ENCODE data around the gene RAN.

RAN gene

DNA sequence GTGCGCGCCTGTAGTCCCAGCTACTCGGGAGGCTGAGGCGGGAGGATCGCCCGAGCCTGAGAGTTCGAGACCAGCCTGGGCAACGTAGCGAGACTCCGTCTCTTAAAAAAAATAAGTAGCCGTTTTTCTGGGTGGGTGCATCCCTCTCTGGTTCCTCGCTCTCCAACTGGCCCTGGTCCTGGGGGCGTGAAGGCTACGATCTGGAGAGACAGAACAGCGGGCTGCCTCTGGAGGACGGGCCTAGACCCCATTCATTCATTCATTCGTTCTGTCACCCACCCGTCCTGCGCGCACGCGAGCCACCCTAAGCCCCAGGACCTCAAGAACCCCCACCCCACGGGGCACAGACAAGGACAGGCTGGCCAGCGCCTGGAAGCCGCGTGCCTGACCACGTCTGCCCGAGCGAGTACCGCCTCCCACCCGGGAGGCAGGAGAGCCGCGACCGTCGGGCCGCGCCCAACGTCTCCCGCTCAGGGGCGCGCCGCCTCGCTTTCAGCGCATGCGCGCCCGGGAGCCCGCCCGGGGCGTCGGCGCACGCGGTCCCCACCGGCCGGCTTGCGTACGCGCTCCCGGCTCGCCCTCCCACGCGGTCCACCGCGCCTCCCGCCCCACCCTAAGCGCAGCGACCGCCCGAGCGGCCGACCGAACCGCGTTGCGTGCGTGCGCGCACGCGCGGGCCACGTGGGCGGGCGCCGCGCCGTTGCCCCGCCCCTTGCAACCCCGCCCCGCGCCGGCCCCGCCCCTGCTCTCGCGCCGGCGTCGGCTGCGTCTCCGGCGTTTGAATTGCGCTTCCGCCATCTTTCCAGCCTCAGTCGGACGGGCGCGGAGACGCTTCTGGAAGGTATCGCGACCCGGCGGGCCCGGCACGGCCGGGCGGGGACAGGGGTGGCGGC is at the start of gene RAN:
Gene RAN (plus strand): TSS at position 781 of the 893 bp plus-strand sequence. CDS start 528 bp downstream, outside the sequence.
- DNase-seq (peak; percentile 90), ATAC-seq (replicated peaks) (peak; percentile 71 to 85)
- H3K9me3 Mint-ChIP-seq: no peaks in the 10 kb centered on the region
- peak within 1 kb of the TSS; percentile 93 to 94 for H3K4me3 Mint-ChIP-seq
- H3K36me3 Mint-ChIP-seq: peaks cover 35 to 46% of the 10 kb centered on the region in 2 donors
- no peaks in the 10 kb centered on the region for H3K27me3 Mint-ChIP-seq
- peaks cover 26 to 48% of the 10 kb centered on the region in 2 donors for H3K4me1 Mint-ChIP-seq
- H3K27ac Mint-ChIP-seq: peak within 1 kb of the TSS; percentile 97

DNA sequence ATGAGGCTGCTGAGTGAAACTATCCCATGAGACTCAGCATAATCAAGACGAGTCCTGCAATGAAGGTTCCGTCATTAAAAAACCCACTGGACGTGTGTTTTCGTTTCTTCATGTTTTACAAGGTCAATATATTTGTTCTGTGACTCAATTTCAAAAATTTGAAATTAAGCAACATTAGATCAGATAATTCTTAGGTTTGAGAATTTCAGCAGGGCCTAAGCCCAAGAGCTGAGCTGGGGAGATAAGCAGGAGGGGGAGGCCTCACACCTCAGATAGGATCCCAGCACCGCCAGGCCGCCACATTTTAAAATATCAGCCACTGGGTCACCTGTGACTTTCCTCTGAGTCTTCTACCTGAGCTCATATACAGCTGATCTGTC is 46.1 kb upstream of the RAN start:
- ATAC-seq (replicated peaks): no peak
- H3K9me3 Mint-ChIP-seq: no peaks in the 10 kb centered on the region
- peaks cover 14 to 25% of the 10 kb centered on the region in 2 donors for H3K4me1 Mint-ChIP-seq
- peaks cover 17 to 21% of the 10 kb centered on the region in 2 donors for H3K36me3 Mint-ChIP-seq
- no peak for DNase-seq
- no peak overlapping the region for H3K4me3 Mint-ChIP-seq
- H3K27ac Mint-ChIP-seq: no peak overlapping the region
- no peaks in the 10 kb centered on the region for H3K27me3 Mint-ChIP-seq

DNA sequence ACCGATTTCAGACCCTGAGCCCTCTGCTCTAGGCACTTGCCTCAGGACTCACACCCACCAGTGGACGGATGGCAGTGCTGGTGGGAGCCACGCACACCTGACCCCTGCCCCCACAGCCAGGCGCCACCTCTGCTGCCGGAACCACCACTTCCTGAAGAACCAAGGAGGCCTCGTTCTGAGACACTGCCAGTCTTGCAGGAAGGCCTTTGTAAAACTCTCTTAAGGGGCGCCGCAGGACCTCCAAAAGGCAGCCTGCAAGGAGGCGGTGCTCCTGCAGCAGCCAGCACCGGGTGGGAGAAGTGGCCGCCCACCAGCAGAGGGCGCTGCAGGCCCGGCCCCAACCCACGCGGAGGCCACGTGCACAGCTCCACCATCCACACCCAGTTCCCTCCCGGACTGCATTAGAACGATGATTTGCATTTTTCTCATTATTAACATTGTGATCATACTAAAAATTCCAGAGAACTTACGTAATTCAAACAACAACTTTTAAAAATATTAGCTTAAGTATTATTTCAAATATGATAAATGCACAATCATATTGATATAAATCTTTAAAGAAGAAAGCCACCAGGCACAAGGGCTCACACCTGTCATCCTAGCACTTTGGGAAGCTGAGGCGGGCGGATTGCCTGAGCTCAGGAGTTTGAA is 45.6 kb upstream of the RAN start:
- no peak overlapping the region for H3K4me3 Mint-ChIP-seq
- peaks cover 14 to 25% of the 10 kb centered on the region in 2 donors for H3K4me1 Mint-ChIP-seq
- ATAC-seq (replicated peaks): peak; percentile 53 to 57
- DNase-seq: no peak
- peaks cover 11 to 16% of the 10 kb centered on the region in 2 donors for H3K36me3 Mint-ChIP-seq
- no peaks in the 10 kb centered on the region for H3K27me3 Mint-ChIP-seq
- H3K27ac Mint-ChIP-seq: no peak overlapping the region
- H3K9me3 Mint-ChIP-seq: no peaks in the 10 kb centered on the region

DNA sequence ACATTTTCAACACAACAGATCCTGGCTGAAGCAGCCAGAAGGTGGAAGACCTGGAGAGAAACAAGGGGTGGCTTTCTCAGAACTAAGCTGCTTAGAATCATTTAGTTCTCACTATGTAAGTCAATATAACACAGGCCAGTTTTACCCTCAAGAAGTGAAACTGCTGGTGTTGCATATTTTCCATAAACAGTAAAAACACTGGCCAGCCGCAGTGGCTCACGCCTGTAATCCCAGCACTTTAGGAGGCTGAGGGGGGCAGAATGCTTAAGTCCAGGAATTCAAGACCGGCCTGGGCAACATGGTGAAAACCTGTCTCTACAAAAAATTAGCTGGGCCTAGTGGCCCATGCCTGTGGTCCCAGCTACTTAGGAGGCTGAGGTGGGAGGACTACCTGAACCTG is 44.4 kb upstream of the RAN start:
- no peak overlapping the region for H3K27ac Mint-ChIP-seq
- H3K36me3 Mint-ChIP-seq: peaks cover 11 to 15% of the 10 kb centered on the region in 2 donors
- no peak overlapping the region for H3K4me3 Mint-ChIP-seq
- DNase-seq (no peak), ATAC-seq (replicated peaks) (peak; percentile 31 to 53)
- H3K4me1 Mint-ChIP-seq: peaks cover 19 to 32% of the 10 kb centered on the region in 2 donors
- H3K27me3 Mint-ChIP-seq: no peaks in the 10 kb centered on the region
- H3K9me3 Mint-ChIP-seq: no peaks in the 10 kb centered on the region

DNA sequence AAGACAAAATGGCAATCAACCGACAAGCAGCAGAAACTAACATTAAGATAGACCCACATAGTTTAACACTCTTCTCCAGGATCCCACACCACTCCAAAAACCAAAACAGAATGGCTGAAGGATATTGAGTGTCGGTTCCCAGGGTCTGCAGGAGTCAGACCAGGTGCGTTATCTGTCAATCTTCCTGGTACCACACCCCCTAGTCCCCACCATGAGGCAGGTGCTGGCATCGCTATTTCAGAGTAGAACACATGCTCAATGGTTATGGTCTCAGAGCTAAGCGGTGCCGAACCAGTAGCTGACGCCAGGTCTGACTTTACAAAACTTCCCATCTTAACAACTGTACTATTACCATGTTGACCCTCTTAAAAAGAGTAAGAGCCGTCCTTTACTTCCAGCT is 43.0 kb upstream of the RAN start:
- H3K9me3 Mint-ChIP-seq: no peaks in the 10 kb centered on the region
- no peaks in the 10 kb centered on the region for H3K27me3 Mint-ChIP-seq
- DNase-seq (no peak), ATAC-seq (replicated peaks) (no peak)
- peaks cover 6% of the 10 kb centered on the region in 2 donors for H3K36me3 Mint-ChIP-seq
- H3K4me1 Mint-ChIP-seq: peaks cover 25 to 39% of the 10 kb centered on the region in 2 donors
- no peak overlapping the region for H3K4me3 Mint-ChIP-seq
- no peak overlapping the region for H3K27ac Mint-ChIP-seq

DNA sequence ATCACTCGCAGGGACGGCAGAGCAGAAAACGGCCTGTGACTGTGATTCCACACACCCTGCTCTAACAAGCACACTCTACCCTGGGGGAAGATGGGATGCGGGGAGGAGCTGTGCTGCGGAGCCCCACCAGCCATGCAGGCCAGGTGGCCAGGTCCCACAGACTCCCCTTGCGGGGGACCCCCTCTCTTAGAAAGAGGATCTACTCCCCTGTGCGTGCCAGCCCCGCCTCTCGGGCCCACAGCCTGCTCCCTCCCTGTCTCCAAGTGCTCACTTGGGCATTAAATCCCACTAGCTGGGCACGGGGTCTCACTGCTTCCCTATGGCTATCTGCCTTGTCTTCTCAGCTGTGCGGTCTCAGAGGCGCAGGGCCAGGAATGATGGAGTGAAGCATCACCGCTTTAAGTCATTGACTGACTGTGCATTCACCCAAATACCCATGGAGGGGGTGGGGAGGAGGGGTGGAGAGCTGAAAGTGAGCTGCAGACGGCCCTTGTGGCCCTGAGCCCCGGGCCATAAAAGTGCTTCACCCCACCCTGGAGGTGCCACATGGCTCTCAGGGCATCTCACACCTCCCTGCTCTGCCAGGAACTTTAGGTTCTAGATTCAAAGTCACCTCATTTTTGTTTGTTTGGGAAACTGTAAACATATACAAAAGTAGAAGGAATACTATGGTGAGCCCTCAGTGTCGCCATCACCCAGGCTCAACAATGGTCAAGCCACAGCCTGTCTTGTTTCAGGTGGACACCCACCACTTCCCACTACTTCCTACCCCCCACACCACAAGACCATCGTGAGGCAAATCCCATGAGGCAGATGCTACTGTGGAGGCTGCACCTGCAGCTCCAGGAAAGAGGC is 42.2 kb upstream of the RAN start:
- H3K27me3 Mint-ChIP-seq: no peaks in the 10 kb centered on the region
- no peak overlapping the region for H3K4me3 Mint-ChIP-seq
- peaks cover 6% of the 10 kb centered on the region in 2 donors for H3K36me3 Mint-ChIP-seq
- ATAC-seq (replicated peaks) (no peak), DNase-seq (no peak)
- H3K4me1 Mint-ChIP-seq: peaks cover 25 to 39% of the 10 kb centered on the region in 2 donors
- H3K9me3 Mint-ChIP-seq: no peaks in the 10 kb centered on the region
- H3K27ac Mint-ChIP-seq: no peak overlapping the region

DNA sequence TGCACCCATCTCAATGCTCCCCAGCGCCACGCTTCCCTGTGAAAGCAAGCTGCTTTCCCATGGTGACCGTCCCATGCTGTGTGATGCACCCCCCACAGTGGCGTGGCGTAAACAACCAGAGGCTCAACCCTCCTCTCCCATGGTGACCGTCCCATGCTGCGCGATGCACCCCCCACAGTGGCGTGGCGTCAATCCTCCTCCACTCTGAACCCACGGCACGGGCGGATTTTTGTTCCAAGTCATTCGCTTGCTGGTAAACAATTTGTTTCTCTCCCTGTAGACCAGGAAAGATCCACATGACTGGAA is 41.7 kb upstream of the RAN start:
- Mint-ChIP-seq H3K36me3 (peaks cover 6% of the 10 kb centered on the region in 2 donors), H3K4me3 (no peak overlapping the region), H3K4me1 (peaks cover 25 to 39% of the 10 kb centered on the region in 2 donors), H3K9me3 (no peaks in the 10 kb centered on the region), H3K27me3 (no peaks in the 10 kb centered on the region), H3K27ac (no peak overlapping the region)
- ATAC-seq (replicated peaks) (no peak), DNase-seq (no peak)

DNA sequence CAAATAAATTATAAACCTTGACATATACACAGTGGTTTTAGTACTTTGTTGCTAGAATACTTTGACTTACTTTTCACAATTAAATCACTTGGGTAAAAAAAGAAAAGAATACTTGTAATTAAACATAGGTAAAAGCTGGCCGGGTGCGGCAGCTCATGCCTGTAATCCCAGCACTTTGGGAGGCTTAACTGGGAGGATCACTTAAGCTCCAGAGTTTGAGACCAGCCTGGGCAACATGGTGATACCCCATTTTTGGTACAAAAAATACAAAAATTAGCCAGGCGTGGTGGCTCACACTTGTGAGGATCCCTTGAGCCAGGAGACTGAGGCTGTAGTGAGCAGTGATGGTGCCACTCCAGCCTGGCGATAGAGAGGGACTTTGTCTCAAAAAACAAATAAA is 40.6 kb upstream of the RAN start:
- DNase-seq (no peak), ATAC-seq (replicated peaks) (no peak)
- Mint-ChIP-seq H3K4me3 (no peak overlapping the region), H3K4me1 (peaks cover 25 to 39% of the 10 kb centered on the region in 2 donors), H3K9me3 (no peaks in the 10 kb centered on the region), H3K27ac (no peak overlapping the region), H3K36me3 (peaks cover 0 to 3% of the 10 kb centered on the region in 2 donors), H3K27me3 (no peaks in the 10 kb centered on the region)

DNA sequence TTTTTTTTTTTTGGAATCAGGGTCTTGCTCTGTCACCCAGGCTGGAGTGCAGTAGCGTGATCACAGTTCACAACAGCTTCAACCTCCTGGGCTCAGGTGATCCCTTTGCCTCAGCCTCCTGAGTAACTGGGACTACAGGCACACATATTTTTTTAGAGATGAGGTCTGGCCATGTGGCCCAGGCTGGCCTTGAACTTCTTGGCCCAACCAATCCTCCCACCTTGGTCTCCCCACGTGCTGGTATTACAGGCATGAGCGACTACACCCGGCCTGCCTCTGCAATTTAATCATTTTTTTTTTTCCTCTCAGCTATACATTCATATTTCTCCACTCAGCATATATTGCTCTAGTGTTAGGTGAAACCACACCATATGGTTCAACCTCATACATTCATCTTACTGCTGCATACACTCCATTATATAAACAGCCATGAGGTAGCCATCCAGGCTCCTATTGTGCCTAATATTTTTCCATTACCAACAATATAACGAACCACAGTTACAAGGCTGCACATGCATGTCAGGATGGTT is 39.9 kb upstream of the RAN start:
- DNase-seq (no peak), ATAC-seq (replicated peaks) (no peak)
- Mint-ChIP-seq H3K4me1 (peaks cover 25 to 37% of the 10 kb centered on the region in 2 donors), H3K27me3 (no peaks in the 10 kb centered on the region), H3K36me3 (peaks cover 0 to 3% of the 10 kb centered on the region in 2 donors), H3K4me3 (no peak overlapping the region), H3K27ac (no peak overlapping the region), H3K9me3 (no peaks in the 10 kb centered on the region)

DNA sequence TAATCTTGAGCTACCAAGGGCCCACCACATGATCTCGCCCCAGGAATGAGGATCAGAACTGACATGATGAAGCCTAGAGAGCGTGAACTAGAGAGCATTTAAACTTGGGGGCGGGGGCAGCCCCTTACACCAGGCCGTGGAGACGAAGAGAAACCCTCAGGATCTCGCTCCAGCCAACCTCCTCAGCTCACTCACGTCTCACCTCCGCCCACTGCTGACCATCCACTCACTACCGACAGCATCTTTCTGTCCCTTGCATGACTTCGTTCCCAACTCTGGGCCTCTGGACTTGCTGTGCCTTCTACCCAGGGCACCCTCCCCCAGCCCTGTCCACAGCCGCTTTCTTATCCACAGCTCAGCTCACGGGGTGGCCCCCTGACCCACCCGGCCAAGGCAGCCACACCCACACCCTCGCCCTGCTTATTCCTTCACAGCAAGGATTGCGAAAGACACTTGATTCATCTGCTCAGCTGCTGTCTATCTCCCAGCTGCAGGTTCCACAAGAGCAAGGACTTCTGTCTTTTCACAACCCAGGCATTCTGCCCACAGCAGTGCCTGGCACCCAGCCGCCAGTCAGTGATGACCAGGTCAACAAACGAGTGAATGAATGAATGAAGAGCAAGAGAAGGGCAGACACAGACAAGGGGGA is 39.2 kb upstream of the RAN start:
- H3K27ac Mint-ChIP-seq: no peak overlapping the region
- DNase-seq (no peak), ATAC-seq (replicated peaks) (no peak)
- no peak overlapping the region for H3K4me3 Mint-ChIP-seq
- H3K27me3 Mint-ChIP-seq: no peaks in the 10 kb centered on the region
- H3K9me3 Mint-ChIP-seq: no peaks in the 10 kb centered on the region
- no peaks in the 10 kb centered on the region for H3K36me3 Mint-ChIP-seq
- H3K4me1 Mint-ChIP-seq: peaks cover 20 to 30% of the 10 kb centered on the region in 2 donors

DNA sequence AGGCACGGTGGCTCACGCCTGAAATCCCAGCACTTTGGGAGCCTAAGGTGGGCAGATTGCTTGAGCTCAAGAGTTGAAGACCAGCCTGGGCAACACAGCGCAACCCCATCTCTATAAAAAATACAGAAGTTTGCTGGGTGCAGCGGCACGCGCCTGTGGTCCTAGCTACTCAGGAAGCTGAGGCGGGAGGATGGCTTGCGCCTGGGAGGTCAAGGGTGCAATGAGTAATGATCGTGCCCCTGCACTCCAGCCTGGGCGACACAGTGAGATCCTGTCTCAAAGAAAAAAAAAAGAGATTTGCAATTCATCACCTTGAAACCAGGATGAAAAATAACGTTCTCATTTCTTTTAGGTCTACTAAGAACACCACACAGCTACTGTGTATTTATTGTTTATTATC is 36.9 kb upstream of the RAN start:
- ATAC-seq (replicated peaks) (no peak), DNase-seq (no peak)
- Mint-ChIP-seq H3K4me1 (peaks cover 21 to 34% of the 10 kb centered on the region in 2 donors), H3K9me3 (no peaks in the 10 kb centered on the region), H3K36me3 (no peaks in the 10 kb centered on the region), H3K4me3 (no peak overlapping the region), H3K27me3 (no peaks in the 10 kb centered on the region), H3K27ac (no peak overlapping the region)

DNA sequence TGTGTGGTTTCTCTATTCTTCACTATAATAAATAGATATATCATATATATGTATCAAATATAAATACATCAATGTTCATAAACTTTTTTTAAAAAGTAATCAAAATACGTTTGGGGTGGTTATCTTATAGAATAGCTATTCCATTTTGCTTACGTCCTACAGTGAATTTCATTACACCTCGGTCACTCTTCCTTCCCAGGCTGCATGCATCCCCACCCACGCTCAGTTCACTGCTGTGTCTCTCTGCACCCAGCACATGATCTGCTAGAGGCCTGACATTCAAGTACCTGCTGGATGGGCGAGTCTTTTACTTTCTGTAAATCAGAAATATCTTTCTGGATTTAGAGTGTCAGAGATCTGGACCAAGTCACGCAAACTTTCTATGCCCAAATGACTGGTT is 36.4 kb upstream of the RAN start:
- Mint-ChIP-seq H3K27me3 (no peaks in the 10 kb centered on the region), H3K27ac (no peak overlapping the region), H3K4me1 (peaks cover 17 to 31% of the 10 kb centered on the region in 2 donors), H3K4me3 (no peak overlapping the region), H3K36me3 (no peaks in the 10 kb centered on the region), H3K9me3 (no peaks in the 10 kb centered on the region)
- ATAC-seq (replicated peaks): no peak
- DNase-seq: no peak

DNA sequence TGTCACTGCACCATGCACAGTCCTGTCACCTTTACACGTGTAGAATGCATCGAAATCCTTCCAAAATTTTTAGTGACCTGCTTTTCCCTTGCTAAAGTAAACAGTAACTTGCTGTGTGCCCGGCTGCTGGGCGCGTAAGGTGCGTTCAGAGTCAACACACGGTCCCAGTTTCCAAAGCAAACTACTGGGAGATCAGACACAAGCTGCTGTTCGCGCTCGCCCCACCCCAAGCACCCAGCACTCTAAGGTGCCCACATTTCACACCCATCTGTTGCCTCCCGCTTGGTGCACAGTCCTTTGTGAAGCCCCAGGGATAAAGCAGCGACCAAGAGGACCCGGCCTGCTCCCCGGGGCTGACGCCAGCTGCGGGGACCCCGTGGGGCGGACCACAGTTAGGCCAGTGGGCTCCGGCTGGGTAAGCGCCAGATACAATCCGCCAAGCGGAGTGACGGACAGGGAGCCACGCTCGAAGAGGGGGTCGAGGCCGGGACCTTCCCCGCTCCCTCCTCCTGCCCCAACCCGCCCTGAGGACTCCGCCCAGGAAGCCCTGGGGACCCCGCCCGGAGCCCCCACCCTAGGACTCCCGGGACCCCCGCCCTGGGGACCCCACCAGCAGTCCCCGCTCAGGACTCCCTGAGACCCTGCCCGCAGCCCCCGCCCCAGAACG is 33.4 kb upstream of the RAN start:
- H3K36me3 Mint-ChIP-seq: no peaks in the 10 kb centered on the region
- peak; percentile 44 to 47 for ATAC-seq (replicated peaks)
- peak; percentile 11 for DNase-seq
- H3K27me3 Mint-ChIP-seq: no peaks in the 10 kb centered on the region
- H3K4me3 Mint-ChIP-seq: peak overlapping the region; percentile 78 to 79
- peaks cover 6 to 16% of the 10 kb centered on the region in 2 donors for H3K4me1 Mint-ChIP-seq
- no peak overlapping the region for H3K27ac Mint-ChIP-seq
- H3K9me3 Mint-ChIP-seq: no peaks in the 10 kb centered on the region

Data from stimulated activated naive B cell treated with anti-CD40 and anti-IgM and Interleukin-4, amounts not matched to agents 10 μg/mL and 1 μg/mL and 100 μg/mL, for 72 hours (primary cell).